ENCODE measurements around the gene COL5A2.

COL5A2 gene

DNA sequence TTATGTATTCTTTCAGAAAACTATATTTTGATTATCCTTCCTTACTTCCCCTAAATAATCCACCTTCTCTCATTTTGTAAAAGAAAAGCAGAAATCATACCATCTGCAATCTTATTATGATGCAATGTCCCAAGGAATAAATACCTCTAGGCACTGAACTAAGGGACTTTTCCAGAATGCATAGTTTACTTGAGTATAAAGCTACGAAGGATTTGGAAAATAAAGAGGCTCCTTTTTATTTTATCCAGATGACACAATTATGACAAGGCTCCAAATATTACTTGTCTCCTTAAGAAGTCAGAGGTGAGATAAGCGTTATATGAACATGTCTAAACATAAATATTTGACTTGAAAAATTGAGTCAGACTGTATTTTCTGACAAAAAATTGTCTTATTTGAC lies 133.2 kb downstream of the COL5A2 start:
- no peak for DNase-seq

DNA sequence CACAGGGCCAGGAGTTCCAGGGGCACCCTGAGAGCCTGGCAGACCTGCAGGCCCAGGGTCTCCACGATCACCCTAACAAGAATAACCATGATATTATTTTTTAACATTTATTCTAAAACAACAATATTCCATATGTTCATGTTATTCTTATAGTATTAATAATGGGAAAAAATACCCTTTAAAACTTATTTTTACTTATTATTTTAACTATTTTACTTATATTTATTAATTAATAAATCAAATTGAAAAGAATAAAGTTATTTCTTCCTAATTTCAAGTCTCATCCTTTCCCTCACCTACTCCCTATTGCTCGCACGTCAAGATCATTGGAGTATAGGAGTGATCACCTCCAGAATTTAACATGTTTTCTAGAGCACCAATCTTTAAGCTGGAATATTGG lies 133.7 kb downstream of the COL5A2 start:
- no peak for DNase-seq

DNA sequence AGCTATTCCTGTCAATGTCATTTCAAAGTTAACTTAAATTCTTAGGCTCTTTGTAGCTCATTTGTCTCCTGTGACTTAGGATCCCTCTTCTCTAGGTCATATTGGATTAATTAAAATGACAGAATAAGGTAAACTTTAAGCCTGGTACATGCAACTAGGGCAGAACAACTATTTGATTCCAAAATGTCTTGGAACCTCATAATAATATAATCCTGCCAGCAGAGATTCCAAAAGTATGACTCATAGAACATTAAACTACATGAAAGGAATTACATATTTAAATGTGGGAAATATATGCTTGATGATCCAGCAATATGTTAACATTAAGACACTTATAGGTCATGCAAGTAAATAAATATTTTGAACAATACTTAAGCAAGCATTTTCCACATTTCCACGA lies 142.0 kb downstream of the COL5A2 start:
- peak; percentile 76 for DNase-seq

DNA sequence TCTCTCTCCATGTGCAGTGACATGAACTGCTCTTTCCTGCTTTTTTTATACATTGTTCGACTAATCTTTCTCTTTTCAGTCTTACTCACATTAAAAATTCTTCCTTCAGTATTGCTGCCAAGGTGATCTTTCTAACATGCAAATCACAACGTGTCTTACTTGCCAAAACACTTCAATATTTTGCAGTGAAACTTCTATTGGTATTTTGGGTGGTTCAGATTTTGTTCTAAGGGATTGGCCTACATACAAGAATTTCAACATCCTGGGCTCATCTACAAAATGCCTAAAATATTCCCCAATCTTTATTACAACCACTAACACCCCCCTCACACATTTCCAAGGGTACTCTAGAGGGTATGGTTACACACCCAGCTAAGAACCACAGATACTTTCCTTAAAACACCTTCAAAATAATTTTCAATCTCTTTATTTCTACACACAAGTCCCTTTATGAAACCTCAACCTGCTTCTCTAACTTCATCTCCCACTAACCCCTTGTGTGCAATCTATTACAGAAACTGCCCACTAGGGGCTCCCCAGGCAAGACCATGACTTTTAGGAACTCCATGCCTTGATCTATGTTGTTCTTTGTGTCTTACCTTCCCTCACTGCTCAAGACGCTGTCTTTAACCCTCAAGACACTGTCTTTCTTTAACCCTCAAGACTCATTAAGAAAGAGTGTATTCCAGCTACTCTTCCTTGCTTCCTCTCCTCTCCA lies 154.5 kb downstream of the COL5A2 start:
- no peak for DNase-seq

DNA sequence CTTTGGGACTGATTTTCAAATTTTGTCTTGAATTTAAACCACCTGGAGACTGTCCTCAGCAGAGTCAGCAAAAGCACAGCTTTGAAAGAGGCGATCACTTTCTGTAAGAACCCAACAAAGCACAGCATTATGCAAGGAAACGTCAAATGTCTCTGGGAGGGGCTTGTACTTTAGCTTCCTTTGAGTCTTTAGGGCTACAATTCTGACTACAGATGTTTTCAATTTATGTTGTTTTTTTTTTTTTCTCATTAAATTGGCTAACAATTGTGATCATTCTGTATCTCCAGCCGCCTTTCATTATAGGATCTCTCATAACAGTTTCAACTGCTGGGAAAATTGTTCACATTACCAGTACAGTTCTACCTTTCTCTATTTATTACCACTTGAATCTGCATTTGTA lies 157.1 kb downstream of the COL5A2 start:
- DNase-seq, result peak; percentile 56

DNA sequence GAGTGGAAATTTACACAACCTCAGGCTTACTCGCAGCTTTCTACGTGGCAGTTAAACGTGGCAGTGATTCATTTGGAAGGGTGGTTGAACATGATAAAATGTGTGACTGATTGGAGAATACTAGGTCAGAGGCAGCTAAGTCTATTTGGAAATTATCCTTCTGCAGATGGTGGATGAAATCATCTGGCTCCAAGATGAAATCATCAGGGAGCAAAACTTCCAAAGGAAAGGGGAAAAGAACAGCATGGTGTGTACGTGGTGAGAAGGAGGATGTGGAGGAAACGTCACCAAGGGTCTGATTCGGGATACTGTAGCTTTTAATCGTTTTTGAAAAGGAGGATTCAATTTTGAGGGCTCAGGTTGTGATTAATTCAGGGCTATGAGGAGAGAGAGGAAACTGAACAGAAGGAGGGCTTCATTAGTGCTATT lies 157.5 kb downstream of the COL5A2 start:
- DNase-seq, result peak; percentile 85

DNA sequence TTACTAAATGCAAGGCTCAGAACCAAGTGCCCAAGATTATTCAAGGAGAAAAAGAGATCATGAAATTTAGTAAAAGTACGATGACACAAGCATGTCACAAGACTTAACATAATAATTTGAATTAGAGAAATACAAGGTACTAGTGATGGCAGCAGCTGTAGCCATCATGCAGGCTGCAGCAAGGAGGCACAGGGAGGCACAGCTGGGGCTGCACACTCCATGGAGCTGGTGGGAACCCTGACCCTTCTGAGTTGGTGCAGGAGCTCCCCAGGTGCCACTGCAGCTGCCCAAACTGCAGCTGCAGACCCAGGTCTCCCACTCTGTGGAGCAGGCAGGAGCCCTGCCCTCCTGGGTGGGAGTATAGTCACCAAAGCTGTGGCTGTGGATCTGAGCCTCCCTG lies 159.4 kb downstream of the COL5A2 start:
- DNase-seq, result no peak

DNA sequence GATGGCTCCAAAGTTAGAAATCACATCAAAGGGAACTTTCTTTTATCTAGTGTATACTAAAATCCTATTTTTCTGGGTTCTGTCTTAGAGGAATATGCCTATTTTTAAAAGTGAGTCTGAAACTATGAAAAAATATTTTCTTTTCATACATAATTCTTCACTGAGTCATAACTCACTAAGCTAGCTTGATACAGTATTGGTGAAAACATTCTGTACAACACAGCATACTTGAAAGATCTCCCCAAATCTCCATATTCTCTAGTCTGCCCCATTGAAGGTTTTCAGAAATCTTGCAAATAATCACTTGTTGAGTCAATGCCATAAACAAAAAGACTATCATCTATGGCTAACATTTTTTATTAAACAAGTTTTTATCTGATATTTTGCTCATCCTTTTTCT lies 160.9 kb downstream of the COL5A2 start:
- DNase-seq, result peak; percentile 48

DNA sequence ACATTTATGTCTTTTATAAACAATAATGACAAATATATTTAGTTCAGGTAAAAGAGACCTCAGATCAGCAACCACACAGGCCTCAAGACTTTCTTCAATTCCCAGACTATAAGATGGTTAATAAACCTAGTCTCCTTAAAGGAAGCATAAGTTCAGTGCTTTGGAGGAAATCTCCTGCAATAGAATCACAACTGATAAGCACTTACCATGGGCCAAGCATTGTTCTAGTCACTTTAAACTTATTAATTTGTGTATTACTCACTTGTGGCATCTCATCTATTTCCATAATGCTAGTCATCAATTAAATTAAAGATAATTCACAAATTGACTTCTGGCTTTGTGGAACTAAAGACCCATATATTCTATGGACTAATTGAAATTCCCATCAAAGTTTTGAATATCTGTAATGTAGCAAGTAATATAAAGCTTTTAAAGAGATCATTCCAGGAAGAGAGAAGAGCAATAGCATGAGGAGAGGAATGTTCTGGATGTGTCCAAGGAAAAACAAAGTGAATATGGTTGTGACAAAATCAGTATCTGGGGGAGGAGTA lies 163.2 kb downstream of the COL5A2 start:
- DNase-seq, result no peak

DNA sequence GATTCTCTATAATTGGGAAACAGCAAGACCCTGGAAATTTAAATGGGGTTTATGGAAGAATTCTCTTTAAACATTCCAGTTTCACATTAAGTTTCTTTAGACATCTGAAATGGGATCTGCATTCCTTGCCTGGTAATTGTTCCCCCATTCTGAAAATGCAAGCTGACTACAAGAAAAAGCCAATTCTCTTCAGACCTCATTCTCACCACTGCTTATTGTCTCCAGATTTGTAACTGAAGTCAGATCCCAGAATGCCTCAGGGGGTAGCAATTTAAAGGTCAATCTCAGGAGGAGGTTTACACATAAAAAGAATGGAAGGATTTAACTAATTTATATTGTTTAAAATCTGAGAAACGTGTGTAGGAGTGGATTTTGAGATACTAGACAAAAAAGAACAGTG lies 164.2 kb downstream of the COL5A2 start:
- DNase-seq, result no peak

DNA sequence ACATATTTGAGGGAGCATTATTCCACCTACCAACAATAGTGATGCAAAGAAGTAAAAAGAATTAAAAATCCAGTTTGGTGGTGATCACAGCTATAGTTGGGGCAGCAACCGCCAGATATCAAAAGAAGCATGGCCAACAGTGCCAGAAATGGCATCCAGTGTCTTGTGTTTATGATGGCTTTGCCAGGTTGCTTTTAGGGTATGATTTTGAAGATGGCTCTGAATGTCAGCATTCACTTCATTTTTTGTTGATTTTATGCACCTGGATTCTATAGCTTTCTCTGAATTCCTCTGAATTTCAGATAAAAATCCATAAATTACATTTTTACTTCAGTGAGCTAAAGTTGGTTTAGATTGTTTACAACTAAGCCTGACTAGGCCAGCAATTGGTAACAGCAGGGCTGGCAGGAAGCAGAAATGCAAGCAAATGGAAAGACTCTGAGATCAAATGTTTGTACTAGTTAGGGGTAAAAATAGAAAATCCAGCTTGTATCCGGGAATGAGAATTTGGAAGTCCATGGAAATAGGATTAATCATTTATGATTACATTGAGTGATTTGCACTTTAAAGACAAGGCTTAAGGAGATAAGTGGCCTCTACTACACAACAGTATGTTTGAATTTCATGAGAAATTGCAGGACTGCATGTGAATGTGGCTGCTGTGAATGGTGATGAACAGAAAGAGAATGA lies 165.0 kb downstream of the COL5A2 start:
- DNase-seq, result no peak

DNA sequence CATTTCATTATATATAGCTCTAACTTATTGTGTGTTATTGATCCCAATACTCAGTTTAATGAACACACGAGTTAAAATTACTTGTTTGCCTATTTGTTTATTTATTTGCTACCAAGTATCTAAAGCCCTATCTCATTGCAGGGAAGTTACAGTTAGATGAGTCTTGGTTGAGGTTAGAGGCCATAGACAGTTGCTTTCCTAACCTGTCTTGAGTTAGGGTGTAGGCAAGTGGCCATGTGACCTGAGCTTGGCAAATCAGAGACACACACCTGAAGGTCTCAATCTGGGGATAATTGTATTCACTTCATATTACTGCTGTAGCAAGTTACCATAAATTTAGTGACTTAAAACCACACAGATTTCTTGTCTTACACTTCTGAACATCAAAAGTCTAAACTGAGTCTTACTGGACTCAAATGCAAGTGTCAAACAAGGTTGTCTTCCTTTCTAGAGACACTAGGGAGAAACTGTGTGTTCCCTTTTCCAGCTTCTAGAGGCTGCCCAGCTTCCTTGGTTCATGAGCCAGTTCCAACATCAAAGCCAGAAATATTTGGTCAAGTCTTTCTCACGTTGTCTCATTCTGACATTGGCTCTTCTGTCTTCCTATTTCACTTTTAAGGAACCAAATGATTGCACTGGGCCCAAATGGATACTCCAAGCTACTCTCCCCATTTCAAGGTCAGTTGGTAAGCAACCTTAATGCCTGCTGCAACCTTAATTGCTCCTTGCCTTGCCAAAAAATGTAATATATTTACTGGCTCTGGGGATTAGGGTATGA lies 165.7 kb downstream of the COL5A2 start:
- DNase-seq, result no peak

DNA sequence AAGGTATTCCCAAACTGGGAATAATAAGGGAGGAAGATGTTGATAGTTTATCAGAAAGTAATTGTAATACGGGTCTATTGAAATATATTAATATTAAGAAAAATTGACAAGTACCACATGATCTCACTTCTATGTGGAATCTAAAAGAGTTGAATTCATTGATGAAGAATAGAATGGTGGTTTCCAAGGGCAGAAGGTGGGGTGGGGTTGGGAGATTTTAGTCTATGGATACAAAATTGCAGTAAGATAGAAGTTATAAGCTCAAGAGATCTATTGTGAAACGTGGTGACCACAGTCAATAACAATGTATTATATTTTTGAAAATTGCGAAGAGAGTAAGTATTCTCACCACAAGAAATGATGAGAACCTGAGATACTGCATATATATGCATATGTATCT lies 166.5 kb downstream of the COL5A2 start:
- no peak for DNase-seq

DNA sequence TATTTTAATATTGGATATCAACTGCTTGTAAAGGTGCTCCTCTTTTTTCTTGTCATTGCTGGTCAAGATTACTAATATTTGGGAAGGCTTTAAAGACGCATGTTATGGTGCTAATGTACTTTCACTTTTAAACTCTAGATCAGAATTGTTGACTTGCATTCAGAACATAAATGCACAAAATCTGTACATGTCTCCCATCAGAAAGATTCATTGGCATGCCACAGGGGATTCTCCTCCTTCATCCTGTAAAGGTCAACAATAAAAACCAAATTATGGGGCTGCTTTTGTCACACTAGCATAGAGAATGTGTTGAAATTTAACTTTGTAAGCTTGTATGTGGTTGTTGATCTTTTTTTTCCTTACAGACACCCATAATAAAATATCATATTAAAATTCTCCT lies 167.2 kb downstream of the COL5A2 start:
- no peak for DNase-seq

DNA sequence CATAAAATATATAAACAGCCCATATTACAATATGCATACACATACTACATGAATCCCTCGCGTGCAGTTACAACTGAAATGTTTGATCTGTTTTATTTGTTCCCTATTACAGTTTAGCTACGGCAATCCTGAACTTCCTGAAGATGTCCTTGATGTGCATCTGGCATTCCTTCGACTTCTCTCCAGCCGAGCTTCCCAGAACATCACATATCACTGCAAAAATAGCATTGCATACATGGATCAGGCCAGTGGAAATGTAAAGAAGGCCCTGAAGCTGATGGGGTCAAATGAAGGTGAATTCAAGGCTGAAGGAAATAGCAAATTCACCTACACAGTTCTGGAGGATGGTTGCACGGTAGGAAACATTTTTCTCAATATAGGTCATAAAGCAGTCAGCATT lies 169.0 kb downstream of the COL5A2 start:
- no peak for DNase-seq

DNA sequence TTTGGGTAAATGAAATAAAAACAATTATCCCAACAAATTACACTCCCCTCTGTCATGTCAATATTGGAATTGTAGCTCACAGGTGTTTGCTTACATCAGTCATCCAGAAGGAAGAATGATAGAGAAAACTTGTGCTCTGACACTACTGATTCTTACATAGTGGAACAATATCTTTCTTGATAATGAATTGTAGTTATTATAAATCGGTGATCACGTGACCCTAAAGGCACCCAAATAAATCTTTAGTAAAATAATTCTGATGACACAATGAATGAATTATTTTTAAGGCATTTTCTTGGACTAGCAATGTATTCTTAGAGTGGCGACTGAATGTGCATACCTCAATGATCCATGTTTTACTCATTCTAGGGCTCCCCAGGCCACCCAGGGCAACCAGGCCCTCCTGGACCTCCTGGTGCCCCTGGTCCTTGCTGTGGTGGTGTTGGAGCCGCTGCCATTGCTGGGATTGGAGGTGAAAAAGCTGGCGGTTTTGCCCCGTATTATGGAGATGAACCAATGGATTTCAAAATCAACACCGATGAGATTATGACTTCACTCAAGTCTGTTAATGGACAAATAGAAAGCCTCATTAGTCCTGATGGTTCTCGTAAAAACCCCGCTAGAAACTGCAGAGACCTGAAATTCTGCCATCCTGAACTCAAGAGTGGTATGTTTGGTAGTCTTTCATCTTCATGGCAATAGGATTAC lies 170.9 kb downstream of the COL5A2 start:
- DNase-seq, result no peak

DNA sequence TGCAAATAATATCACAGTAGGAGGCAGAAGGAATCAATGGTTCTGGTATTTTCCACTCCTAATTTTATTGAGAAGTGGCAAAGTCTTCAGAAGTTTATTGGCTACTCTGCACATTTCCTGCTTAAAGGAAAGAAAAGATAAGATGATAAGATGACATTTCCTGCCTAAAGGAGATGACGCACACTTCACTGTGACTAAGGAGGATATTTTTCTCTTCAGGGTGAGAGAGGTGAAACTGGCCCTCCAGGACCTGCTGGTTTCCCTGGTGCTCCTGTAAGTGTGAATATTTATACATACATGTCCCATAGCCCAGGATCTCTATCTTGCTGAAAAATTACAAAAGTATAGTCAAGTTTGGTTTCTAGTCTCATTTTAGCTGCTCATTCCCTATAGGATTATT lies 177.5 kb downstream of the COL5A2 start:
- DNase-seq, result peak; percentile 85

DNA sequence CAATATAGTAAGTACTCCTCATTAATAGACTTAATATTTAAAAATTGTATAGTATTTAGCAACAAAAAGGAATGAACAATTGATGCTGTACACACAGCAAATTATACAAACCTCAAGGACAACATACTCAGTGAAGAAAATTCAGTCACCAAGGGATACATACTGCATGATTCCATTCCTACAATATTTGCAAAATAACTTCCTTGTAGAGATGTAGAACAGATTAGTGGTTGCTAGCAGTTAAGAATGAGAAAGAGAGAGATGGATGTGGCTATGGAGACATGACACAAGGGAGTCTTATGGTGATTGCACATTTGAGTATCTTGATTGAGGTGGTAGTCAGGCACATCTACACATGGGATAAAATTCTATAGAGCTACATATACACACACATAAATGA lies 179.3 kb downstream of the COL5A2 start:
- DNase-seq, result no peak

DNA sequence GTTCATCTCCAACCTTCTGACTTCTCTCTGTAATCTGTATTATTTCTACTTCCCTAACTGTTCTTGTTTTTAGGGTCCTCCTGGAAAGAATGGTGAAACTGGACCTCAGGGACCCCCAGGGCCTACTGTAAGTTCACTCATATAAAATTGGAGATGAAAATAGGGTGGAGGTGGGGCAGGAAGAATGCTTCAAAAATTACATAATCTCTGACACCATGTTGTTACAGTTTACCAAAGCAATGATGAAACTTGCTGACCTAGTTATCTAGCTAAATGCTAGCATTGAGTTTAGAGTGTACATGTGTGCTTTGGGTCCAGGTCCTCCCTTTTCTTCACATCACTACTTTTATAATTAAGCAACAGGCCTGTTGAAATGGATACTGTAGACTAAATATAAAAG lies 182.3 kb downstream of the COL5A2 start:
- no peak for DNase-seq

DNA sequence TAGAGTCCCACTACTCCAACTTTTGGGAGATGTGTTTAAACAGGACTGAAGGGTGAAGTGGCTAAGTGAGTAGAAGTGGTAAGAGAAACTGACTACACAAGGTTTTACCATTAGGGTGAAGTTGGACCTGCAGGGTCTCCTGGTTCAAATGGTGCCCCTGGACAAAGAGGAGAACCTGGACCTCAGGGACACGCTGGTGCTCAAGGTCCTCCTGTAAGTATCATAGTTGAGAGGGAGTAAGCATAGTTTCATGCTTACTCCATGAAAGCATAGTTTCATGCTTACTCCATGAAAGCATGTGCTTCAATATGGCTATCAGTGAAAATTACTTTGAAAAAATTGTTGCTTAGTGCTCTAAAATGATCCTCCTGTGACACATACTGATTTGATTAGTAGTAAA lies 186.3 kb downstream of the COL5A2 start:
- no peak for DNase-seq

DNA sequence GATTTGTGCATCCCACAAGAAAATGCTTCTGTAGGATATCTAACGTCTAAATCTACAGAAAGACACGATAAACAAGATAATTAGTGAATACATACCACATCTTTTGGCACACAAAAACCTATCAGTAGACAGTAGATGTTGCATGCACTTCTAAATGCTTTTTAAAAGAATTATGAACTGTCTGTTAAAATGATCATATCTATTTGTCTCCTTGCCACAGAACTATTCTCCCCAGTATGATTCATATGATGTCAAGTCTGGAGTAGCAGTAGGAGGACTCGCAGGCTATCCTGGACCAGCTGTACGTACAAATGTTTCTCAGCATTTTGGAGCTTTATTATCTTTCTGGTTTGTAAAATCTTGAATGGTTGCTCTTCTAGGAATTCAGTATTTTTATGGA lies 192.7 kb downstream of the COL5A2 start:
- peak; percentile 68 for DNase-seq

DNA sequence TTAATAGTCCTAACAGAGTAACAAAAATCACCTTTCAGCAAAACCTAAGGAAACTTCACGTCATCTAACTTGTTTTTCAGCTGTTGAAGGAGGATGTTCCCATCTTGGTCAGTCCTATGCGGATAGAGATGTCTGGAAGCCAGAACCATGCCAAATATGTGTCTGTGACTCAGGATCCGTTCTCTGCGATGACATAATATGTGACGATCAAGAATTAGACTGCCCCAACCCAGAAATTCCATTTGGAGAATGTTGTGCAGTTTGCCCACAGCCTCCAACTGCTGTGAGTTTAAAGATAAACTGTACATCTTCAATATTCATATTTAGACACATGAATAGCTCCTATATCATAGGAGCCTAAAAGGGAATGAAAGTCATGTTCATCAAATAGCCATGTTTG lies 194.9 kb downstream of the COL5A2 start:
- DNase-seq, result peak; percentile 94

DNA sequence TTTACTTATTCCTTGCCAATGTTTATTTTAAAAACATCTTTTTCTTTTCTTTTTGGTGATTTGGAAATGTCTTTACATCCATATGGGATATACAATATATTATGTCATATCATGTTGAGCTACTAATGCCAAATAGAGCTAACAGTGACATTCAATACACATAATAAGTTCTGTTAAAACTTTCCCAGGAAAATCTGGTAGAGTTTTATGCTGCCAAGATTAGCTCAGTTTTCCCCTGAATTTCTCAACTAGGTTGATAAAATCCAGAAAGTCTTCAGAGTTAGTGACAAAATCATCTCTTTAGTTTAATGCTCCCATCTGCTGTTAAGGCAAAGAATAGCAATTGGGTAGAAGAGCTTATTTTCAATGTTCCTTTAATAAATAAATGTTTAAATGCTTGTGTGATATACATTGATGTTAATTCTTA lies 195.5 kb downstream of the COL5A2 start:
- DNase-seq, result peak; percentile 60
